Measurements from ENCODE around the gene KIF20B. TPM values are rescaled to one million over a fixed set of nuclear protein-coding genes. Genes with fewer than 3 reads are reported as not detected.

Gene KIF20B
- total and polyA plus RNA-seq, 2 of the 8 experiments (the other 6 are each of a cell fraction or from before 2014, with no cell fraction given) = 4.5 to 72.0 TPM

GRCh38 chr10:89669985-89670384, 31.4 kb upstream of the KIF20B start (continued):
- no peak for TF ChIP-seq CHD7 (IDR thresholded peaks at IDR 0.05; ENCODE audit: insufficient replicate concordance, low read length)
- no peak for TF ChIP-seq GABPA (IDR thresholded peaks at IDR 0.05; ENCODE audit: borderline replicate concordance, insufficient read depth, low read length)
- TF ChIP-seq ZNF274 (IDR thresholded peaks at IDR 0.05; ENCODE audit: borderline replicate concordance, extremely low read depth, low read length) = no peak
- TF ChIP-seq SP1 (IDR thresholded peaks at IDR 0.05; ENCODE audit: low read depth, low read length) = no peak
- TF ChIP-seq HDAC6 (IDR thresholded peaks at IDR 0.05; ENCODE audit: low read depth, low read length) = no peak
- TF ChIP-seq CBX8 (IDR thresholded peaks at IDR 0.05; ENCODE audit: borderline replicate concordance, low read depth, low read length) = no peak
- no peak for TF ChIP-seq KDM4A (IDR thresholded peaks at IDR 0.05; ENCODE audit: low read depth, low read length, severe bottlenecking)
- TF ChIP-seq SAP30 (IDR thresholded peaks at IDR 0.05; ENCODE audit: insufficient read depth, insufficient replicate concordance, low read length) = no peak
- TF ChIP-seq CTBP2 (IDR thresholded peaks at IDR 0.05; ENCODE audit: borderline replicate concordance, insufficient read depth, insufficient read length, low read length) = no peak
